ENCODE results near the gene BOD1L1. TPM values are rescaled to one million over a fixed set of nuclear protein-coding genes. Genes with fewer than 3 reads are reported as not detected.

The BOD1L1 gene
- total and polyA plus RNA-seq, 2 donors (not counting 1 experiment from before 2014, with no cell fraction given), result 20.2 to 109 TPM

- intact Hi-C loops (cut with micrococcal nuclease), result loop anchor here (1.0 to 5.0 kb wide), 6 partner anchors 11 to 1376 kb away; partner anchors contain the start of gene CPEB2
- no peaks in the 10 kb centered on the region for H3K9me3 Mint-ChIP-seq (ENCODE audit: insufficient read depth)
- H3K9me3 ChIP-seq (ENCODE audit: control extremely low read depth in 1 of 3, control insufficient read depth in 2 of 3, insufficient read depth in 1 of 3, low read length in 2 of 3), result no peaks in the 10 kb centered on the region
- H3K9ac ChIP-seq (ENCODE audit: low read length), result peak overlapping the region; percentile 93
- peak overlapping the region; percentile 83 for H3K4me2 ChIP-seq (replicated peaks; ENCODE audit: low read depth, low read length, poor library complexity, severe bottlenecking)
- peaks cover 45% of the 10 kb centered on the region for H4K20me1 ChIP-seq (ENCODE audit: control insufficient read depth, insufficient read depth, low read length, poor library complexity, severe bottlenecking)
- H3K27ac Mint-ChIP-seq, result peak overlapping the region; percentile 95
- H3K4me1 ChIP-seq (ENCODE audit: control insufficient read depth in 2 of 2, insufficient read depth in 2 of 2, low read length in 2 of 2), result peaks cover 39 to 40% of the 10 kb centered on the region in 2 donors
- WGBS (ENCODE audit: insufficient coverage), result 2% methylated on average over 5 of the region's 9 CpGs
- no peak for ATAC-seq (ENCODE audit: low read depth)
- peak overlapping the region; percentile 76 to 99 (median 88) for H3K4me3 ChIP-seq (ENCODE audit: control extremely low read depth in 1 of 5, extremely low read depth in 1 of 5, insufficient read depth in 1 of 5, low read depth in 2 of 5, low read length in 4 of 5)
- CTCF ChIA-PET, result interaction anchor here (1.6 to 3.4 kb wide), 3 partner anchors 9 to 28 kb away, joined by 4 to 12 read pairs (median 10); no protein-coding TSS in a partner anchor
- peaks cover 64% of the 10 kb centered on the region for H3K79me2 ChIP-seq (ENCODE audit: control insufficient read depth, insufficient read depth, low read length)
- no peak for DNase-seq
- peaks cover 0 to 15% of the 10 kb centered on the region in 2 experiments for H3K36me3 ChIP-seq (replicated peaks in 1 of 2; ENCODE audit: control extremely low read depth in 1 of 2, control insufficient read depth in 1 of 2, extremely low read depth in 1 of 2, insufficient read depth in 2 of 2, low read length in 1 of 2)
- H3K4me3 Mint-ChIP-seq, result peak overlapping the region; percentile 89
- H3K27me3 ChIP-seq (replicated peaks in 1 of 4; ENCODE audit: control extremely low read depth in 1 of 4, control insufficient read depth in 3 of 4, insufficient read depth in 4 of 4, low read length in 3 of 4), result no peaks in the 10 kb centered on the region
- peak overlapping the region; percentile 54 to 98 for H3K27ac ChIP-seq (ENCODE audit: low read length in 2 of 2)
- TF ChIP-seq EZH2 (IDR thresholded peaks at IDR 0.05; ENCODE audit: borderline replicate concordance, insufficient read depth, low read depth, low read length, poor library complexity, severe bottlenecking) (no peak), CTCF (IDR thresholded peaks at IDR 0.05) (no peak)
- peaks cover 60% of the 10 kb centered on the region for H3K4me1 Mint-ChIP-seq
- POLR2A ChIA-PET, result no interaction called here
- H3K27me3 Mint-ChIP-seq, result no peaks in the 10 kb centered on the region
- H2AFZ ChIP-seq (ENCODE audit: insufficient read depth, low read depth, low read length, poor library complexity, severe bottlenecking), result peak overlapping the region; percentile 92
Measured at GRCh38 chr4:13626492-13627177, 890 bp downstream of the BOD1L1 start.

GRCh38 chr4:13618212-13618806 is 9.2 kb downstream of the BOD1L1 start:
- peaks cover 62% of the 10 kb centered on the region for H3K4me1 Mint-ChIP-seq
- ChIA-PET CTCF (interaction anchor here (1.0 to 1.3 kb wide), 3 partner anchors 9 to 15 kb away, joined by 3 to 6 read pairs (median 4); partner anchors contain the start of gene BOD1L1), POLR2A (no interaction called here)
- Histone ChIP-seq H3K79me2 (ENCODE audit: control insufficient read depth, insufficient read depth, low read length) (peaks cover 66% of the 10 kb centered on the region), H2AFZ (ENCODE audit: insufficient read depth, low read depth, low read length, poor library complexity, severe bottlenecking) (no peak overlapping the region), H3K27me3 (replicated peaks in 1 of 4; ENCODE audit: control extremely low read depth in 1 of 4, control insufficient read depth in 3 of 4, insufficient read depth in 4 of 4, low read length in 3 of 4) (no peaks in the 10 kb centered on the region), H3K36me3 (replicated peaks in 1 of 2; ENCODE audit: control extremely low read depth in 1 of 2, control insufficient read depth in 1 of 2, extremely low read depth in 1 of 2, insufficient read depth in 2 of 2, low read length in 1 of 2) (peaks cover 22 to 58% of the 10 kb centered on the region in 2 experiments), H3K4me1 (ENCODE audit: control insufficient read depth in 2 of 2, insufficient read depth in 2 of 2, low read length in 2 of 2) (peaks cover 27 to 39% of the 10 kb centered on the region in 2 donors), H4K20me1 (ENCODE audit: control insufficient read depth, insufficient read depth, low read length, poor library complexity, severe bottlenecking) (peaks cover 32% of the 10 kb centered on the region), H3K4me3 (ENCODE audit: control extremely low read depth in 1 of 5, extremely low read depth in 1 of 5, insufficient read depth in 1 of 5, low read depth in 2 of 5, low read length in 4 of 5) (no peak overlapping the region), H3K4me2 (replicated peaks; ENCODE audit: low read depth, low read length, poor library complexity, severe bottlenecking) (no peak overlapping the region), H3K27ac (ENCODE audit: low read length in 2 of 2) (peak overlapping the region in 1 of 2 donors; percentile 7), H3K9me3 (ENCODE audit: control extremely low read depth in 1 of 3, control insufficient read depth in 2 of 3, insufficient read depth in 1 of 3, low read length in 2 of 3) (no peaks in the 10 kb centered on the region), H3K9ac (ENCODE audit: low read length) (no peak overlapping the region)
- intact Hi-C loops (cut with micrococcal nuclease), result no loop called here
- no peaks in the 10 kb centered on the region for H3K9me3 Mint-ChIP-seq (ENCODE audit: insufficient read depth)
- H3K4me3 Mint-ChIP-seq, result no peak overlapping the region
- 100% methylated on average over 1 of the region's 2 CpGs for WGBS (ENCODE audit: insufficient coverage)
- ATAC-seq (ENCODE audit: low read depth) (no peak), DNase-seq (no peak)
- no peak overlapping the region for H3K27ac Mint-ChIP-seq
- TF ChIP-seq CTCF (IDR thresholded peaks at IDR 0.05), result no peak
- no peaks in the 10 kb centered on the region for H3K27me3 Mint-ChIP-seq

Measured in B cell (primary cell).